Panc1 (cell line): ENCODE results near the gene CHRNB4. TPM values are rescaled to one million over a fixed set of nuclear protein-coding genes. Genes with fewer than 3 reads are reported as not detected.

ENCODE experiments used
- ATAC-seq: fragments of 200-7000 bp; cut with Tn5 transposase; 2 replicates; pipeline ENCODE4 v1.9.1; 2020; ENCODE audit warnings: mild to moderate bottlenecking, moderate library complexity
- BruUV-seq: library from RNA; stranded (reverse); fragments of 400-500 nt; replicated peaks from 2 replicates; lab custom pipeline; 2021; lab: Mats Ljungman, UMichigan
- CTCF ChIA-PET: fragments of 300-600 bp; sonication (Branson Sonifier 250); formaldehyde crosslinking; loops from one replicate; lab custom pipeline; 2022; ENCODE audit warnings: antibody characterized with exemption; lab: Charles Lee
- POLR2A ChIA-PET: fragments of 300-600 bp; sonication (Branson Sonifier 250); formaldehyde crosslinking; loops from one replicate; lab custom pipeline; 2022; ENCODE audit warnings: antibody characterized with exemption; lab: Charles Lee
- DNase-seq: peaks from one replicate; pipeline ENCODE4 v3.0.0-alpha.2; 2010; ENCODE audit warnings: low read depth, low spot score
- H3K27ac ChIP-seq: 2 replicates; pipeline ENCODE4 v1.5.1; 2011; ENCODE audit warnings: mild to moderate bottlenecking, low read length, inconsistent platforms
- H3K27me3 ChIP-seq: fragments of 200-500 bp; sonication (Bioruptor generic); 2 replicates; pipeline ENCODE4 v1.6.0; 2014; ENCODE audit warnings: low read length, inconsistent platforms; ENCODE audit not compliant: control insufficient read depth, insufficient read depth
- H3K36me3 ChIP-seq: fragments of 200-500 bp; sonication (Bioruptor generic); 2 replicates; pipeline ENCODE4 v1.5.1; 2014; ENCODE audit warnings: inconsistent platforms, mild to moderate bottlenecking, low read length, moderate library complexity; ENCODE audit not compliant: control insufficient read depth, insufficient read depth
- H3K4me1 ChIP-seq: 2 replicates; pipeline ENCODE4 v1.5.1; 2011; ENCODE audit warnings: inconsistent platforms, mild to moderate bottlenecking, low read length, moderate library complexity; ENCODE audit not compliant: control insufficient read depth, insufficient read depth
- H3K4me3 ChIP-seq, 2 experiments: 2 replicates each; pipeline ENCODE4 v1.5.1; 2011 to 2012; ENCODE audit warnings: low read depth in 2 of 2, low read length in 2 of 2, mild to moderate bottlenecking in 2 of 2, inconsistent platforms in 1 of 2, moderate library complexity in 1 of 2
- H3K9me3 ChIP-seq: fragments of 200-500 bp; sonication (Bioruptor generic); 2 replicates; pipeline ENCODE4 v1.5.1; 2014; ENCODE audit warnings: low read depth, mild to moderate bottlenecking, inconsistent platforms, low read length, moderate library complexity; ENCODE audit not compliant: control insufficient read depth, insufficient read depth
- POLR2AphosphoS5 ChIP-seq: IDR thresholded peaks from 2 replicates; pipeline ENCODE4 v1.6.1; 2012; ENCODE audit warnings: mild to moderate bottlenecking, low read depth, low read length, moderate library complexity
- SIN3A ChIP-seq: IDR thresholded peaks from 2 replicates; pipeline ENCODE4 v1.6.1; 2012; ENCODE audit warnings: low read depth, mild to moderate bottlenecking, low read length, moderate library complexity, borderline replicate concordance; ENCODE audit not compliant: insufficient read depth
- TCF7L2 ChIP-seq: IDR thresholded peaks from 2 replicates; pipeline ENCODE4 v1.6.1; 2011; ENCODE audit warnings: mild to moderate bottlenecking, low read depth, low read length, inconsistent platforms
- in situ Hi-C: cut with HindIII; loops from 2 replicates; pipeline ENCODE4 v1.10.0; 2016; ENCODE audit warnings: low sequenced_read_pairs, low pct_unique_long_range_greater_than_20kb
- intact Hi-C: fragments of 100-400 bp; cut with micrococcal nuclease; formaldehyde crosslinking; loops from one replicate; pipeline ENCODE4 v1.10.0; 2022; ENCODE audit not compliant: unreplicated experiment
- total RNA-seq: library from RNA; stranded (reverse); gene quantifications from one replicate; pipeline ENCODE4 v1.2.1, GENCODE V29; 2021; ENCODE audit not compliant: unreplicated experiment
- TF ChIP-seq, protein P1 (sequence below), 2 experiments: IDR thresholded peaks; 2 replicates each; pipeline ENCODE4 v1.6.1; 2011 to 2012; ENCODE audit warnings: low read depth in 2 of 2, control low read depth in 1 of 2, low read length in 1 of 2, mild to moderate bottlenecking in 1 of 2, moderate library complexity in 1 of 2; ENCODE audit not compliant: insufficient read depth in 1 of 2
- TF ChIP-seq, protein P2 (sequence below): fragments of 450-650 bp; IDR thresholded peaks from 2 replicates; pipeline ENCODE4 v1.5.1; 2017; ENCODE audit warnings: mild to moderate bottlenecking

The CHRNB4 gene
- total RNA-seq, 1 experiment from 2014 or later = not detected

DNA sequence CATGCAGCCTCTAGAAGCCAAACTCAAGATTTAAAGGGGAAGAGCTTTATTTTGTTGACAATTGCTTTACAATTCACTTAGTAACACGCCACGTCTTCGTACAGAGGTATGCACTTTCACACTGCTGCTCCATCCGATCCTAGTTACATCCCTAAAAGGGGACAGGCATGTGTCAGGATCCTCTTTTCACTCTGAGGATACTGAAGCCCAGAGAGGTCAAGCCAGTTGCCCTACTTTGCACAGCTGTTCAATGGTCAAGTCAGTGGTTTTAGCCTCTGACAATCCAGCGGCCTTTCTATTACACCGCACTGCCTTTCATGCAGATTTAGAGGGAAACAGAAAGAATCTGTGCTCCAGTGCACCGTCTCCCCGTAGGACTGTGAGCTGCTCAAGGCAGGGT, 44.9 kb upstream of the CHRNB4 start:
- ATAC-seq (no peak), DNase-seq (no peak)
- Histone ChIP-seq H3K36me3 (no peaks in the 10 kb centered on the region), H3K27me3 (no peaks in the 10 kb centered on the region), H3K9me3 (no peaks in the 10 kb centered on the region), H3K4me1 (0 out of 2 replicates have a peak, but pooled peaks cover 3% of the 10 kb centered on the region), H3K27ac (no peak overlapping the region), H3K4me3 (no peak overlapping the region)
- TF ChIP-seq TCF7L2 (no peak), SIN3A (no peak), POLR2AphosphoS5 (no peak)
- TF ChIP-seq, protein P1, sequence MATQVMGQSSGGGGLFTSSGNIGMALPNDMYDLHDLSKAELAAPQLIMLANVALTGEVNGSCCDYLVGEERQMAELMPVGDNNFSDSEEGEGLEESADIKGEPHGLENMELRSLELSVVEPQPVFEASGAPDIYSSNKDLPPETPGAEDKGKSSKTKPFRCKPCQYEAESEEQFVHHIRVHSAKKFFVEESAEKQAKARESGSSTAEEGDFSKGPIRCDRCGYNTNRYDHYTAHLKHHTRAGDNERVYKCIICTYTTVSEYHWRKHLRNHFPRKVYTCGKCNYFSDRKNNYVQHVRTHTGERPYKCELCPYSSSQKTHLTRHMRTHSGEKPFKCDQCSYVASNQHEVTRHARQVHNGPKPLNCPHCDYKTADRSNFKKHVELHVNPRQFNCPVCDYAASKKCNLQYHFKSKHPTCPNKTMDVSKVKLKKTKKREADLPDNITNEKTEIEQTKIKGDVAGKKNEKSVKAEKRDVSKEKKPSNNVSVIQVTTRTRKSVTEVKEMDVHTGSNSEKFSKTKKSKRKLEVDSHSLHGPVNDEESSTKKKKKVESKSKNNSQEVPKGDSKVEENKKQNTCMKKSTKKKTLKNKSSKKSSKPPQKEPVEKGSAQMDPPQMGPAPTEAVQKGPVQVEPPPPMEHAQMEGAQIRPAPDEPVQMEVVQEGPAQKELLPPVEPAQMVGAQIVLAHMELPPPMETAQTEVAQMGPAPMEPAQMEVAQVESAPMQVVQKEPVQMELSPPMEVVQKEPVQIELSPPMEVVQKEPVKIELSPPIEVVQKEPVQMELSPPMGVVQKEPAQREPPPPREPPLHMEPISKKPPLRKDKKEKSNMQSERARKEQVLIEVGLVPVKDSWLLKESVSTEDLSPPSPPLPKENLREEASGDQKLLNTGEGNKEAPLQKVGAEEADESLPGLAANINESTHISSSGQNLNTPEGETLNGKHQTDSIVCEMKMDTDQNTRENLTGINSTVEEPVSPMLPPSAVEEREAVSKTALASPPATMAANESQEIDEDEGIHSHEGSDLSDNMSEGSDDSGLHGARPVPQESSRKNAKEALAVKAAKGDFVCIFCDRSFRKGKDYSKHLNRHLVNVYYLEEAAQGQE (IDR thresholded peaks at IDR 0.05; ENCODE audit: insufficient read depth in 1 of 2, low read depth in 2 of 2, low read length in 1 of 2) = no peak
- TF ChIP-seq, protein P2, sequence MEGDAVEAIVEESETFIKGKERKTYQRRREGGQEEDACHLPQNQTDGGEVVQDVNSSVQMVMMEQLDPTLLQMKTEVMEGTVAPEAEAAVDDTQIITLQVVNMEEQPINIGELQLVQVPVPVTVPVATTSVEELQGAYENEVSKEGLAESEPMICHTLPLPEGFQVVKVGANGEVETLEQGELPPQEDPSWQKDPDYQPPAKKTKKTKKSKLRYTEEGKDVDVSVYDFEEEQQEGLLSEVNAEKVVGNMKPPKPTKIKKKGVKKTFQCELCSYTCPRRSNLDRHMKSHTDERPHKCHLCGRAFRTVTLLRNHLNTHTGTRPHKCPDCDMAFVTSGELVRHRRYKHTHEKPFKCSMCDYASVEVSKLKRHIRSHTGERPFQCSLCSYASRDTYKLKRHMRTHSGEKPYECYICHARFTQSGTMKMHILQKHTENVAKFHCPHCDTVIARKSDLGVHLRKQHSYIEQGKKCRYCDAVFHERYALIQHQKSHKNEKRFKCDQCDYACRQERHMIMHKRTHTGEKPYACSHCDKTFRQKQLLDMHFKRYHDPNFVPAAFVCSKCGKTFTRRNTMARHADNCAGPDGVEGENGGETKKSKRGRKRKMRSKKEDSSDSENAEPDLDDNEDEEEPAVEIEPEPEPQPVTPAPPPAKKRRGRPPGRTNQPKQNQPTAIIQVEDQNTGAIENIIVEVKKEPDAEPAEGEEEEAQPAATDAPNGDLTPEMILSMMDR = no peak
- CTCF ChIA-PET = no interaction called here
- POLR2A ChIA-PET = no interaction called here
- intact Hi-C loops = no loop called here
- BruUV-seq = no TSS peak
- in situ Hi-C loops = no loop called here

DNA sequence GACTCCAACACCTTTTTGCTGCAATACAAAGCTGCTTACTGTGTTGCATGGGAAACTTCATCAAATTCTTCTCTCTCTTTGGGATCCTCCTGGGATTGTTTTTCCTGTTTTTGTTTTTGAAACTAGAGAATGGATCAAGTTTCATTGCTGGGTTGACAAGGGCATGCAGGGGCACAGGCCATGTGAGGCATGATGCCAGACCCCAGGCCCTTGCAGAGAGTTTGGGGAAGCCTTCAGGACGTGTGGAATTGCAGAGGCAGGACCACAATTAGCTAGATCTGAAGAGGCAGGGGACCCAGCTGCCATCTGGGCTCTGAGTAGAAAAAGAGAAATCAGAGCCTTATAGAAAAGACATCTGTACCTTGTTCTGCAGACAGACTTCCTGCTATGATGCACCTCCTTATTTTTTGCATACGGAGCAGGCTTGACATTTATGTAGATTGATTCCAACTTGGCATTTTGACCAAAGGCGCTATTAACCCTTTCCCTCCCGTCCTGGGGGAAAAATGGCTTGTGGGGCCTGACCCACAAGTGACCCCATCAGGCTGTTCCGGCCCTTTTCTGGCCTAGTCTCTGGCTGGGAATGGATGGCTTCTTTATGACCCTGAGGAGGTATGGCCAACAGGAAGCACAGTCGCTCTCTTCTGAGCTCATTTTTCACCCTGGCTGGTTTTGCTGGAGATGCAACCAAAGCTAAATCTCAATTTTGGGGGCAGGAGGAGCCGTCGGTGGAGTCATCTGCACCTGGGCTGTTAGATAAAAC, 44.3 kb upstream of the CHRNB4 start:
- intact Hi-C loops (no loop called here), in situ Hi-C loops (no loop called here)
- BruUV-seq = no TSS peak
- ATAC-seq = no peak
- Histone ChIP-seq H3K4me3 (no peak overlapping the region), H3K4me1 (0 out of 2 replicates have a peak, but pooled peaks cover 3% of the 10 kb centered on the region), H3K27me3 (no peaks in the 10 kb centered on the region), H3K9me3 (no peaks in the 10 kb centered on the region), H3K36me3 (no peaks in the 10 kb centered on the region), H3K27ac (no peak overlapping the region)
- CTCF ChIA-PET = no interaction called here
- TF ChIP-seq, protein P2 = no peak
- TF ChIP-seq, protein P1 (IDR thresholded peaks at IDR 0.05; ENCODE audit: insufficient read depth in 1 of 2, low read depth in 2 of 2, low read length in 1 of 2) = no peak
- no peak for TF ChIP-seq SIN3A
- no peak for TF ChIP-seq POLR2AphosphoS5
- no peak for TF ChIP-seq TCF7L2
- DNase-seq = no peak
- POLR2A ChIA-PET = no interaction called here
